ENCODE data around the gene CIPC. TPM values are rescaled to one million over a fixed set of nuclear protein-coding genes. Genes with fewer than 3 reads are reported as not detected.

CIPC gene
- polyA plus RNA-seq, 1 donor from 2014 or later = 36.7 TPM

GRCh38 chr14:77084985-77085384 lies 13.1 kb upstream of the CIPC start:
- Histone ChIP-seq H3K4me2 (ENCODE audit: low read length) (no peak overlapping the region), H3K9me3 (ENCODE audit: low read length) (no peaks in the 10 kb centered on the region), H3K27me3 (ENCODE audit: insufficient read depth, low read depth, low read length) (no peaks in the 10 kb centered on the region), H3K4me3 (ENCODE audit: low read length) (peak overlapping the region; percentile 59), H4K20me1 (ENCODE audit: insufficient read depth) (no peaks in the 10 kb centered on the region), H3K79me2 (replicated peaks; ENCODE audit: insufficient read depth, low read length) (no peaks in the 10 kb centered on the region), H2AFZ (ENCODE audit: low read depth, low read length) (peak overlapping the region; percentile 34), H3F3A (ENCODE audit: insufficient read depth, low read length, poor library complexity, severe bottlenecking) (no peaks in the 10 kb centered on the region), H3K27ac (ENCODE audit: low read length) (peak overlapping the region; percentile 93), H3K9ac (ENCODE audit: low read length) (peak overlapping the region; percentile 62), H3K9me2 (ENCODE audit: insufficient read depth, low read length) (no peaks in the 10 kb centered on the region), H3K36me3 (ENCODE audit: insufficient read depth, low read length) (no peaks in the 10 kb centered on the region)
- no peak for TF ChIP-seq MXI1 (conservative IDR thresholded peaks at IDR 0.05; ENCODE audit: poor library complexity, severe bottlenecking)
- peak; percentile 11 for TF ChIP-seq REST (IDR thresholded peaks at IDR 0.05; ENCODE audit: borderline replicate concordance)

GRCh38 chr14:77085538-77085937 lies 12.5 kb upstream of the CIPC start:
- H2AFZ ChIP-seq (ENCODE audit: low read depth, low read length) = peak overlapping the region; percentile 34
- no peaks in the 10 kb centered on the region for H3K79me2 ChIP-seq (replicated peaks; ENCODE audit: insufficient read depth, low read length)
- no peaks in the 10 kb centered on the region for H3K9me2 ChIP-seq (ENCODE audit: insufficient read depth, low read length)
- H4K20me1 ChIP-seq (ENCODE audit: insufficient read depth) = no peaks in the 10 kb centered on the region
- H3K4me2 ChIP-seq (ENCODE audit: low read length) = peak overlapping the region; percentile 77
- H3K27me3 ChIP-seq (ENCODE audit: insufficient read depth, low read depth, low read length) = no peaks in the 10 kb centered on the region
- H3K9me3 ChIP-seq (ENCODE audit: low read length) = no peaks in the 10 kb centered on the region
- H3F3A ChIP-seq (ENCODE audit: insufficient read depth, low read length, poor library complexity, severe bottlenecking) = no peaks in the 10 kb centered on the region
- H3K9ac ChIP-seq (ENCODE audit: low read length) = peak overlapping the region; percentile 62
- no peak for TF ChIP-seq EZH2 (IDR thresholded peaks at IDR 0.05; ENCODE audit: borderline replicate concordance, insufficient read depth, low read length, poor library complexity, severe bottlenecking)
- no peak for TF ChIP-seq RAD21 (conservative IDR thresholded peaks at IDR 0.05)
- TF ChIP-seq EP300 (conservative IDR thresholded peaks at IDR 0.05; ENCODE audit: poor library complexity, severe bottlenecking) = no peak
- no peak for TF ChIP-seq CTCF (IDR thresholded peaks at IDR 0.05; ENCODE audit: poor library complexity, severe bottlenecking)
- TF ChIP-seq POLR2AphosphoS5 (IDR thresholded peaks at IDR 0.05) = no peak
- TF ChIP-seq TAF1 (IDR thresholded peaks at IDR 0.05; ENCODE audit: low read depth) = no peak
- no peak for TF ChIP-seq MXI1 (conservative IDR thresholded peaks at IDR 0.05; ENCODE audit: poor library complexity, severe bottlenecking)
- no peak for TF ChIP-seq SMC3 (conservative IDR thresholded peaks at IDR 0.05; ENCODE audit: poor library complexity)
- TF ChIP-seq REST (IDR thresholded peaks at IDR 0.05; ENCODE audit: borderline replicate concordance) = no peak
- H3K27ac ChIP-seq (ENCODE audit: low read length) = peak overlapping the region; percentile 93
- H3K4me3 ChIP-seq (ENCODE audit: low read length) = peak overlapping the region; percentile 59
- H3K36me3 ChIP-seq (ENCODE audit: insufficient read depth, low read length) = no peaks in the 10 kb centered on the region

All from neural cell (in vitro differentiated cells).